GM23248 (cell line): ENCODE data around the gene DDI2. TPM values are rescaled to one million over a fixed set of nuclear protein-coding genes. Genes with fewer than 3 reads are reported as not detected.

Experiments
- DNase-seq: peaks from one replicate; pipeline ENCODE4 v3.0.0-alpha.2; 2015
- H2AFZ ChIP-seq: fragments of 200-600 bp; sonication (generic); 2 replicates; pipeline ENCODE4 v1.6.1; 2016; ENCODE audit warnings: antibody characterized with exemption
- H3F3A ChIP-seq: fragments of 200-600 bp; sonication (generic); 2 replicates; pipeline ENCODE4 v1.6.1; 2016; ENCODE audit warnings: mild to moderate bottlenecking, antibody characterized with exemption, mixed run types; ENCODE audit not compliant: insufficient read depth
- H3K27ac ChIP-seq: fragments of 200-600 bp; sonication (generic); 2 replicates; pipeline ENCODE4 v1.5.1; 2016; ENCODE audit warnings: mild to moderate bottlenecking
- H3K27me3 ChIP-seq: fragments of 200-600 bp; sonication (generic); replicated peaks from 2 replicates; pipeline ENCODE4 v1.6.1; 2016; ENCODE audit warnings: mild to moderate bottlenecking; ENCODE audit not compliant: insufficient read depth
- H3K36me3 ChIP-seq: fragments of 200-600 bp; sonication (generic); 2 replicates; pipeline ENCODE4 v1.6.1; 2016; ENCODE audit warnings: low read depth, mild to moderate bottlenecking
- H3K4me1 ChIP-seq: fragments of 200-600 bp; sonication (generic); 2 replicates; pipeline ENCODE4 v1.6.1; 2016; ENCODE audit warnings: mild to moderate bottlenecking; ENCODE audit not compliant: insufficient read depth
- H3K4me2 ChIP-seq: fragments of 200-600 bp; sonication (generic); one replicate; pipeline ENCODE4 v1.6.1; 2016; ENCODE audit warnings: mild to moderate bottlenecking; ENCODE audit not compliant: unreplicated experiment
- H3K4me3 ChIP-seq: fragments of 200-600 bp; sonication (generic); 2 replicates; pipeline ENCODE4 v1.5.1; 2016; ENCODE audit warnings: mild to moderate bottlenecking
- H3K79me2 ChIP-seq: fragments of 200-600 bp; sonication (generic); 2 replicates; pipeline ENCODE4 v1.6.1; 2016; ENCODE audit warnings: mild to moderate bottlenecking; ENCODE audit not compliant: insufficient read depth
- H3K9ac ChIP-seq: fragments of 200-600 bp; sonication (generic); 2 replicates; pipeline ENCODE4 v1.6.1; 2016; ENCODE audit warnings: mild to moderate bottlenecking
- H3K9me2 ChIP-seq: fragments of 200-600 bp; sonication (generic); 2 replicates; pipeline ENCODE4 v1.6.1; 2016; ENCODE audit warnings: mixed run types, mild to moderate bottlenecking, moderate library complexity; ENCODE audit not compliant: insufficient read depth
- H3K9me3 ChIP-seq: fragments of 200-600 bp; sonication (generic); one replicate; pipeline ENCODE4 v1.6.1; 2017; ENCODE audit warnings: low read depth
- H4K20me1 ChIP-seq: fragments of 200-600 bp; sonication (generic); 2 replicates; pipeline ENCODE4 v1.6.0; 2016; ENCODE audit not compliant: insufficient read depth
- EZH2 ChIP-seq: fragments of 200-600 bp; sonication (generic); IDR thresholded peaks from 2 replicates; pipeline ENCODE4 v1.6.1; 2018; ENCODE audit warnings: antibody characterized with exemption, mild to moderate bottlenecking; ENCODE audit not compliant: insufficient read depth, poor library complexity, severe bottlenecking
- EZH2phosphoT487 ChIP-seq: fragments of 200-600 bp; sonication (generic); IDR thresholded peaks from 2 replicates; pipeline ENCODE4 v1.6.1; 2018; ENCODE audit warnings: antibody characterized with exemption, moderate library complexity, mild to moderate bottlenecking, low read depth; ENCODE audit not compliant: insufficient read depth
- WGBS, 2 experiments: methylation state at CpG; one replicate each; pipeline ENCODE4 v1.1.6; 2015 to 2017; ENCODE audit warnings: low lambda C conversion rate in 2 of 2, low coverage in 1 of 2; ENCODE audit errors: missing lambda C conversion rate in 2 of 2; 5-methylcytosine and 5-hydroxymethylcytosine counted together
- in situ Hi-C: fragments of 300-500 bp; cut with MboI; formaldehyde crosslinking; loops from 2 replicates; pipeline ENCODE4 v1.15.0; 2020
- polyA plus RNA-seq: library from polyadenylated mRNA; unstranded; fragments of >200 nt; fragmentation: Nextera tagmentation; extraction: Ambion mirVana; gene quantifications from 2 replicates; pipeline ENCODE4 v1.2.1, GENCODE V29; 2016
- total RNA-seq: library from RNA; depleted of rRNA; stranded (reverse); fragments of >200 nt; shearing (Covaris generic); gene quantifications from 2 replicates; pipeline ENCODE4 v1.2.3, GENCODE V29; 2014

The DDI2 gene
- total and polyA plus RNA-seq, 2 experiments from 2014 or later: 5.0 to 7.9 TPM

DNA sequence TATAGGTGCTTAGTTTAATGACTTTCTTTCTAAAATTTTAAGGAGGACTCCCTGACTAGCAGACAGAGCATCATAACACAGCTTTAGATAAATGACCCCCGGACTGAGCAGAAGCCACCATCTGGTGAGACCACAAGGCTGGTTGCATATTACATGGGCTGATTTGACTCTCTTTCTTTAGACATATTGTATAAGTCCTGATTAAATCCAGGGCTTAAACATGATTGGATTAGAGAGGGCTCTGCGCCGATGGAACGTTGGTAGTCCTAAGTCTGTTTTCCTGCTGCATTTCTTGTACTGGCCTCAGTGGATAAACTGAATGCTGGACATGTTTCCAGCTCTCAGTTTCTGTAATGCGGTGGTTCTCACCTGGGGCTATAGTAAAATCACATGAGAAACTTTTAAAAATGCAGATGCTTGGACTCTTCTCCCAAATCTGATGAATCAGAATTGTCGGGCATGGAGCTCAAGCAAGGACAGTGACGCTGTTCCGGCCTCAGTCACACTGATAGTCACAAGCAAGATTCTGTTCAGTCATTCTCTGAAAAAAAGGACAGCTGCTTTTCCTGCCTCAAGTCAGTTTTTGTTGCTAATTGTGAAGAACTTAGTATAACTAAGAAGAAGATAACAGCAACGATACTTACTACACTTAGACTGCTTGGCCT lies 16.6 kb downstream of the DDI2 start:
- Histone ChIP-seq H3K9me2 (no peaks in the 10 kb centered on the region), H2AFZ (no peak overlapping the region), H3K27me3 (no peaks in the 10 kb centered on the region), H3K4me3 (no peak overlapping the region), H3K4me1 (no peaks in the 10 kb centered on the region), H3K9me3 (no peaks in the 10 kb centered on the region), H3K9ac (no peak overlapping the region), H3K4me2 (no peak overlapping the region), H3K27ac (no peak overlapping the region), H3K36me3 (peaks cover 63% of the 10 kb centered on the region), H4K20me1 (no peaks in the 10 kb centered on the region), H3K79me2 (peaks cover 62% of the 10 kb centered on the region), H3F3A (no peaks in the 10 kb centered on the region)
- TF ChIP-seq EZH2 (no peak), EZH2phosphoT487 (no peak)
- 84 to 87% methylated on average over 9 of the region's 9 CpGs for WGBS, 2 experiments
- no peak for DNase-seq
- in situ Hi-C loops: no loop called here

- H3F3A ChIP-seq: no peaks in the 10 kb centered on the region
- TF ChIP-seq EZH2 (no peak), EZH2phosphoT487 (no peak)
- H3K9ac ChIP-seq: no peak overlapping the region
- H3K4me2 ChIP-seq: no peak overlapping the region
- H3K4me3 ChIP-seq: no peak overlapping the region
- H3K27me3 ChIP-seq: no peaks in the 10 kb centered on the region
- DNase-seq: no peak
- no peak overlapping the region for H2AFZ ChIP-seq
- H3K27ac ChIP-seq: no peak overlapping the region
- in situ Hi-C loops: no loop called here
- no peaks in the 10 kb centered on the region for H3K9me3 ChIP-seq
- peaks cover 40% of the 10 kb centered on the region for H3K79me2 ChIP-seq
- no peaks in the 10 kb centered on the region for H3K4me1 ChIP-seq
- WGBS, 2 experiments: 99 to 100% methylated on average over 4 of the region's 4 CpGs
- H4K20me1 ChIP-seq: no peaks in the 10 kb centered on the region
- H3K9me2 ChIP-seq: no peaks in the 10 kb centered on the region
- H3K36me3 ChIP-seq: peaks cover 62% of the 10 kb centered on the region
Observed at GRCh38 chr1:15636436-15636835, 19.2 kb downstream of the DDI2 start.

DNA sequence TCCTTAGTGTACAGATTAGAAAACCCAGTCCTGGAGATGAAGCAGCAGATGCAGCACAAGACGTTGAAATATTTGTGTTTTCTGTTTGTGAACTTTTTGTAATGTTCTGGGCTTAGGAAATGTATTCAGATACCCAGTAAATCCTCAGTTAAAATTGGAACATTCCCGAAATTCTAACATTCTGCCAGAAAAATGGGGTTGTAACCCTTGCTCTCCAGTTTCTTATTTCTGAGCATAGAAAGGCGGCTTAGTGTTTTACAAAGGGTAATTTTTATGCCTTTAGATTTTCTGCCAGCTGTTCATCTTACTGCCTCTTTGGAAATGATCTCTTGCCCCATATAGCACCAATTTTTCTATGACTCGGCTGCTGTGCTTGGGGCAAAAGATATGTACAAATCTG lies 20.6 kb downstream of the DDI2 start:
- Histone ChIP-seq H3K79me2 (peaks cover 30% of the 10 kb centered on the region), H2AFZ (no peak overlapping the region), H3K9ac (no peak overlapping the region), H3F3A (no peaks in the 10 kb centered on the region), H3K9me3 (no peaks in the 10 kb centered on the region), H3K27ac (no peak overlapping the region), H3K4me1 (no peaks in the 10 kb centered on the region), H3K36me3 (peaks cover 58% of the 10 kb centered on the region), H3K27me3 (no peaks in the 10 kb centered on the region), H3K9me2 (no peaks in the 10 kb centered on the region), H4K20me1 (no peaks in the 10 kb centered on the region), H3K4me3 (no peak overlapping the region), H3K4me2 (no peak overlapping the region)
- no peak for TF ChIP-seq EZH2phosphoT487
- no peak for TF ChIP-seq EZH2
- WGBS, 2 experiments: 56 to 63% methylated on average over 4 of the region's 4 CpGs
- in situ Hi-C loops: no loop called here
- DNase-seq: no peak

GRCh38 chr1:15639262-15639661 lies 22.0 kb downstream of the DDI2 start:
- no peak for DNase-seq

More at GRCh38 chr1:15639262-15639661, 22.0 kb downstream of the DDI2 start:
- Histone ChIP-seq H4K20me1 (no peaks in the 10 kb centered on the region), H3K27ac (no peak overlapping the region), H3K9me3 (no peaks in the 10 kb centered on the region), H3K9me2 (no peaks in the 10 kb centered on the region), H3K9ac (no peak overlapping the region), H3K4me3 (no peak overlapping the region), H2AFZ (no peak overlapping the region), H3K27me3 (no peaks in the 10 kb centered on the region), H3K36me3 (peaks cover 49% of the 10 kb centered on the region), H3K79me2 (peaks cover 25% of the 10 kb centered on the region), H3K4me1 (no peaks in the 10 kb centered on the region), H3F3A (no peaks in the 10 kb centered on the region), H3K4me2 (no peak overlapping the region)
- in situ Hi-C loops: no loop called here
- TF ChIP-seq EZH2 (no peak), EZH2phosphoT487 (no peak)
